ENCODE data around the gene ADAM10.
A peak's percentile ranks its signal among the peaks of the same experiment; 100 is the strongest.

ADAM10 gene

GRCh38 chr15:58749532-58750337, at the start of gene ADAM10 (continued):
- TF ChIP-seq ATF2 (tag by site-specific recombination; IDR thresholded peaks at IDR 0.05; ENCODE audit: low read depth) (no peak), PBX3 (CRISPR knock-in tag; IDR thresholded peaks at IDR 0.05) (no peak), ZBTB26 (tag by site-specific recombination; optimal IDR thresholded peaks at IDR 0.05) (peak; percentile 98), KLF8 (tag by site-specific recombination; IDR thresholded peaks at IDR 0.05) (peak; percentile 18; the same call in 1 of the 2 replicates), ZNF623 (tag by site-specific recombination; IDR thresholded peaks at IDR 0.05) (no peak), ZNF843 (tag by site-specific recombination; IDR thresholded peaks at IDR 0.05) (peak; percentile 24; the same call in 1 of the 2 replicates), ZBTB6 (tag by site-specific recombination; IDR thresholded peaks at IDR 0.05) (no peak), ZNF341 (tag by site-specific recombination; IDR thresholded peaks at IDR 0.05; ENCODE audit: low read depth) (peak; percentile 95), ZNF175 (tag by site-specific recombination; IDR thresholded peaks at IDR 0.05) (no peak), ZNF529 (tag by site-specific recombination; IDR thresholded peaks at IDR 0.05; ENCODE audit: insufficient replicate concordance) (no peak), HOXD13 (CRISPR knock-in tag; IDR thresholded peaks at IDR 0.05; ENCODE audit: borderline replicate concordance) (no peak), ZNF518A (tag by site-specific recombination; conservative IDR thresholded peaks at IDR 0.05; ENCODE audit: low read depth) (no peak), ZNF544 (tag by site-specific recombination; IDR thresholded peaks at IDR 0.05) (no peak), ZNF416 (tag by site-specific recombination; IDR thresholded peaks at IDR 0.05) (no peak), ZBTB21 (tag by site-specific recombination; IDR thresholded peaks at IDR 0.05) (peak; percentile 52), ZSCAN18 (tag by site-specific recombination; IDR thresholded peaks at IDR 0.05) (no peak), ZNF549 (tag by site-specific recombination; IDR thresholded peaks at IDR 0.05) (no peak), ZNF624 (tag by site-specific recombination; IDR thresholded peaks at IDR 0.05) (no peak), CTCF (tag by site-specific recombination; IDR thresholded peaks at IDR 0.05) (no peak), ZNF596 (tag by site-specific recombination; IDR thresholded peaks at IDR 0.05) (peak; percentile 64), ZNF747 (tag by site-specific recombination; IDR thresholded peaks at IDR 0.05) (no peak), ZNF148 (tag by site-specific recombination; IDR thresholded peaks at IDR 0.05; ENCODE audit: borderline replicate concordance) (no peak), YY2 (tag by site-specific recombination; IDR thresholded peaks at IDR 0.05) (no peak)

Measured in HEK293 (cell line).